ENCODE data around the gene TST. TPM values are rescaled to one million over a fixed set of nuclear protein-coding genes. Genes with fewer than 3 reads are reported as not detected.

TST gene
- total RNA-seq, 4 donors from 2014 or later, result 60.8 to 163 (median 82.9) TPM

DNA sequence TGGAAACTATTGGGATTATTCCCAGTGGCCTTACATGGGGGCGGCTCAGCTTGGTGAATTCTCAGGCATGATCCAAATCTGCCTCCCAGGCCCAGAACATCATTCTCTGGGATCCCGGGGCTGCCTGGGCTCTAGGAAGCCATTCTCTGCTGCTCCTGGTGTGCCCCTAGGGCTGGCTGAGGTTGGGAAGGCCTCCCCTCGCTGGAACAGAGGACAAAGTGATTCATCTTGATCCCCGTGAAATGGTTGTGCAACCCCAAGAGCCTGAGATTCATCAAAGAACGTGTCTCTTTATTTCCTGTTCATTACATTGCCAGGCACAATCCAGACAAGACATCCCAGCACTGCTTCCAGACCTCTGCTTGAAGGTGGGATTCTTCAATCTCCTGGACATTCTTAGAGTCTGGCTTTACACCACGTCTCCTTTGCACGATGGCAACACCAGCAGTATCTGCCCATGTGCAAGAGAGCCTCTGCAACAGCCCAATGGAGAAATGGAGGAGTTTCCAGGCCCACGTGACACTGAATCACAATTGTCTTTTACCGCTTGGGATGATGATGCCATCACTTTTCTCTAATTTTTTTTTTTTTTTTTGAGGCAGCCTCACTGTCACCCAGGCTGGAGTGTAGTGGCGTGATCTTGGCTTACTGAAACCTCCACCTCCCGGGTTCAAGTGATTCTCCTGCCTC is 52.3 kb downstream of the TST start:
- no peak for DNase-seq
- no peaks in the 10 kb centered on the region for H3K9me3 ChIP-seq
- no peak overlapping the region for H3K4me3 ChIP-seq
- intact Hi-C loops (cut with DNase I), result no loop called here
- no peak overlapping the region for H3K27ac ChIP-seq
- peaks cover 0 to 12% (median 3%) of the 10 kb centered on the region in 3 donors for H3K4me1 ChIP-seq
- H3K27me3 ChIP-seq, result peaks cover 0 to 4% (median 0%) of the 10 kb centered on the region in 4 donors
- TF ChIP-seq, protein P1, sequence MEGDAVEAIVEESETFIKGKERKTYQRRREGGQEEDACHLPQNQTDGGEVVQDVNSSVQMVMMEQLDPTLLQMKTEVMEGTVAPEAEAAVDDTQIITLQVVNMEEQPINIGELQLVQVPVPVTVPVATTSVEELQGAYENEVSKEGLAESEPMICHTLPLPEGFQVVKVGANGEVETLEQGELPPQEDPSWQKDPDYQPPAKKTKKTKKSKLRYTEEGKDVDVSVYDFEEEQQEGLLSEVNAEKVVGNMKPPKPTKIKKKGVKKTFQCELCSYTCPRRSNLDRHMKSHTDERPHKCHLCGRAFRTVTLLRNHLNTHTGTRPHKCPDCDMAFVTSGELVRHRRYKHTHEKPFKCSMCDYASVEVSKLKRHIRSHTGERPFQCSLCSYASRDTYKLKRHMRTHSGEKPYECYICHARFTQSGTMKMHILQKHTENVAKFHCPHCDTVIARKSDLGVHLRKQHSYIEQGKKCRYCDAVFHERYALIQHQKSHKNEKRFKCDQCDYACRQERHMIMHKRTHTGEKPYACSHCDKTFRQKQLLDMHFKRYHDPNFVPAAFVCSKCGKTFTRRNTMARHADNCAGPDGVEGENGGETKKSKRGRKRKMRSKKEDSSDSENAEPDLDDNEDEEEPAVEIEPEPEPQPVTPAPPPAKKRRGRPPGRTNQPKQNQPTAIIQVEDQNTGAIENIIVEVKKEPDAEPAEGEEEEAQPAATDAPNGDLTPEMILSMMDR (IDR thresholded peaks at IDR 0.05), result no peak
- no peak for TF ChIP-seq POLR2A (IDR thresholded peaks at IDR 0.05)
- no peaks in the 10 kb centered on the region for H3K36me3 ChIP-seq
- WGBS, 2 donors, result 53 to 61% methylated on average over 5 to 9 of the region's 11 CpGs

DNA sequence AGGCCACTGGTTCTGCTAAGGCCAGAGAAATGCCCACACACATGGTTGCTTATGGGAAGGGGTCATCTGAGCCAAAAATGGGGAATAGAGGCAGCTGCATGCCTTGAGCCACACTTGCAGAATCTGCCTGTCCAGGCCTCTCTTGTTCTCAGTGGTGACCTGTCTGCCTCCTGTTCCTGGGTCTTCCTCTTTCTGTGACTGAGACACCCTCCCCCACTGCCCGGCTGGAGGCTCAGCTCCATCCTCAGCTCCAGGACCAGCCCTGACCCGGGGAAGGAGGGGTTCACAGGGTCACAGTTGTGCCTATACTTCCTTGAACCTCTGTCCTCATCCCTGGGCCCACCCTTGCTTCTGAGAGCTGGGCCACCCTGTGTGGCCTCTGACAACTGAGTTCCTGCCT is 53.6 kb downstream of the TST start:
- H3K9me3 ChIP-seq, result no peaks in the 10 kb centered on the region
- WGBS, 2 donors, result 75% methylated on average over 2 of the region's 2 CpGs; no CpG with 5 or more reads in 1 of the 2 donors
- TF ChIP-seq, protein P1 (IDR thresholded peaks at IDR 0.05), result no peak
- TF ChIP-seq POLR2A (IDR thresholded peaks at IDR 0.05), result no peak
- H3K27ac ChIP-seq, result no peak overlapping the region
- no peaks in the 10 kb centered on the region for H3K36me3 ChIP-seq
- no peaks in the 10 kb centered on the region for H3K4me1 ChIP-seq
- H3K4me3 ChIP-seq, result no peak overlapping the region
- no peak for DNase-seq
- H3K27me3 ChIP-seq, result peaks cover 0 to 14% (median 0%) of the 10 kb centered on the region in 4 donors
- intact Hi-C loops (cut with DNase I), result no loop called here

DNA sequence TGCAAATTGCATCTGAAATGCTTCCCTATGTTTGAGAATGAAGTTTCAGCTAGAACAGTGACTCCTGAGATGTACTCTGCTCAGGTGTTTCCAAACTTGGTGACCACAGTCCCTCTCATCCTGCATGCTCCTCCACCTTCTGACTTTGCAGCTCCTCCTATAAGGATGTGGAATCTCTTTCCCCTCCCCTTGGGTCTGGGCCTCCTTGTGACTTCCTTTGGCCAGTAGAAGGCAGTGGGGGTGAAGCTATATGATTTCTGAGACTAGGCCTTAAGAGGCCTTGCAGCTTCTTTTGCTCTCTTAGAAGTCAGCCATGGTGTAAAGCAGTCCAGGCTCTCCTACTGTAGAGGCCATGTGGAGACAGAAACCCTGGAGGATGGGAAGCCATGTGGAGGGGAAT is 55.1 kb downstream of the TST start:
- H3K27me3 ChIP-seq, result peaks cover 0 to 26% (median 0%) of the 10 kb centered on the region in 4 donors
- H3K9me3 ChIP-seq, result no peaks in the 10 kb centered on the region
- no peak for DNase-seq
- no peaks in the 10 kb centered on the region for H3K4me1 ChIP-seq
- H3K27ac ChIP-seq, result no peak overlapping the region
- H3K4me3 ChIP-seq, result no peak overlapping the region
- H3K36me3 ChIP-seq, result no peaks in the 10 kb centered on the region
- intact Hi-C loops (cut with DNase I), result no loop called here
- TF ChIP-seq, protein P1 (IDR thresholded peaks at IDR 0.05), result no peak
- no peak for TF ChIP-seq POLR2A (IDR thresholded peaks at IDR 0.05)

GRCh38 chr22:36963302-36963701 is 55.9 kb downstream of the TST start:
- H3K27me3 ChIP-seq, result peaks cover 0 to 29% (median 0%) of the 10 kb centered on the region in 4 donors
- no peak for DNase-seq
- TF ChIP-seq, protein P1 (IDR thresholded peaks at IDR 0.05), result no peak
- no peak for TF ChIP-seq POLR2A (IDR thresholded peaks at IDR 0.05)
- H3K4me1 ChIP-seq, result no peaks in the 10 kb centered on the region
- WGBS, 2 donors, result 48 to 66% methylated on average over 2 of the region's 2 CpGs
- H3K27ac ChIP-seq, result no peak overlapping the region
- intact Hi-C loops (cut with DNase I), result no loop called here
- no peaks in the 10 kb centered on the region for H3K36me3 ChIP-seq
- H3K9me3 ChIP-seq, result no peaks in the 10 kb centered on the region
- H3K4me3 ChIP-seq, result no peak overlapping the region

GRCh38 chr22:36961626-36962025 is 57.6 kb downstream of the TST start:
- TF ChIP-seq, protein P1 (IDR thresholded peaks at IDR 0.05), result no peak
- no peak for TF ChIP-seq POLR2A (IDR thresholded peaks at IDR 0.05)
- no peaks in the 10 kb centered on the region for H3K36me3 ChIP-seq
- no peaks in the 10 kb centered on the region for H3K9me3 ChIP-seq
- no peaks in the 10 kb centered on the region for H3K4me1 ChIP-seq
- peaks cover 0 to 29% (median 0%) of the 10 kb centered on the region in 4 donors for H3K27me3 ChIP-seq
- no peak overlapping the region for H3K4me3 ChIP-seq
- intact Hi-C loops (cut with DNase I), result no loop called here
- WGBS, 2 donors, result 38 to 50% methylated on average over 3 of the region's 3 CpGs
- no peak for DNase-seq
- no peak overlapping the region for H3K27ac ChIP-seq

Small RNA genes lying within 50 kb of the gene (small RNA-seq; reads per million reads assigned to genes)
- 0 reads per million in 4 donors for gene RF00019

Other genes starting within 250 kb of the TST start
- gene IFT27, start 243.3 kb downstream of the TST start, total RNA-seq, result 1 to 10 TPM; 6.1 to 9.5 (median 8.1) TPM
- gene PVALB, start 202.4 kb downstream of the TST start, total RNA-seq, result not detected
- 10 to 100 TPM in 2 of 4 donors, 1 to 10 TPM in 2; 2.1 to 15.1 (median 8.4) TPM for gene NCF4, start 158.4 kb downstream of the TST start, total RNA-seq
- gene CSF2RB, start 105.8 kb downstream of the TST start, total RNA-seq, result 1 to 10 TPM; 1.5 to 6.1 (median 2.9) TPM
- 100 to 1,000 TPM in 3 of 4 donors, 10 to 100 TPM in 1; 88.4 to 160 (median 132) TPM for gene MPST, start 295 bp upstream of the TST start, total RNA-seq
- gene KCTD17, start 32.3 kb upstream of the TST start, total RNA-seq, result 10 to 100 TPM in 1 of 4 donors, 1 to 10 TPM in 3; 1.1 to 10.7 (median 6.5) TPM
- gene TMPRSS6, start 90.3 kb upstream of the TST start, total RNA-seq, result under 1 TPM in 2 of 4 donors, not detected in 2; under 0.01 to 0.09 TPM
- 1 to 10 TPM; 1.6 to 6.5 (median 2.3) TPM for gene IL2RB, start 130.5 kb upstream of the TST start, total RNA-seq
- 1 to 10 TPM; 1.1 to 1.7 (median 1.4) TPM for gene C1QTNF6, start 168.8 kb upstream of the TST start, total RNA-seq
- gene SSTR3, start 193.0 kb upstream of the TST start, total RNA-seq, result not detected
- gene RAC2, start 224.8 kb upstream of the TST start, total RNA-seq, result 10 to 100 TPM; 17.3 to 27.1 (median 19.6) TPM

Data from esophagus squamous epithelium (tissue), 5 donors.